ENCODE data around the gene UNC5A. TPM values are rescaled to one million over a fixed set of nuclear protein-coding genes. Genes with fewer than 3 reads are reported as not detected.

Gene UNC5A
- total RNA-seq, 1 donor from 2014 or later, result 0.22 TPM

GRCh38 chr5:176900780-176901204 lies 90.4 kb downstream of the UNC5A start:
- ATAC-seq (no peak), DNase-seq (no peak)
- intact Hi-C loops (cut with micrococcal nuclease), result no loop called here

- intact Hi-C loops (cut with micrococcal nuclease), result no loop called here
- ATAC-seq (no peak), DNase-seq (no peak)
These were observed 91.1 kb downstream of the UNC5A start for GRCh38 chr5:176901260-176902101.

- ATAC-seq, result no peak
- intact Hi-C loops (cut with micrococcal nuclease), result no loop called here
- no peak for DNase-seq
These were observed 91.9 kb downstream of the UNC5A start for GRCh38 chr5:176902102-176902814.

- intact Hi-C loops (cut with micrococcal nuclease), result no loop called here
- ATAC-seq (no peak), DNase-seq (no peak)
These were observed 92.7 kb downstream of the UNC5A start for GRCh38 chr5:176902911-176903664.

GRCh38 chr5:176904276-176904675 lies 93.9 kb downstream of the UNC5A start:
- DNase-seq, result no peak
- no peak for ATAC-seq
- intact Hi-C loops (cut with micrococcal nuclease), result no loop called here

GRCh38 chr5:176906126-176906525 lies 95.8 kb downstream of the UNC5A start:
- ATAC-seq (no peak), DNase-seq (no peak)
- intact Hi-C loops (cut with micrococcal nuclease), result no loop called here

GRCh38 chr5:176906796-176907195 lies 96.4 kb downstream of the UNC5A start:
- no peak for ATAC-seq
- intact Hi-C loops (cut with micrococcal nuclease), result no loop called here

GRCh38 chr5:176908675-176909368 lies 98.5 kb downstream of the UNC5A start:
- DNase-seq (no peak), ATAC-seq (no peak)
- intact Hi-C loops (cut with micrococcal nuclease), result no loop called here

More at GRCh38 chr5:176906796-176907195, 96.4 kb downstream of the UNC5A start:
- no peak for DNase-seq

GRCh38 chr5:176912115-176912514 lies 101.8 kb downstream of the UNC5A start:
- intact Hi-C loops (cut with micrococcal nuclease), result no loop called here

GRCh38 chr5:176915906-176916305 lies 105.5 kb downstream of the UNC5A start:
- DNase-seq, result no peak
- intact Hi-C loops (cut with micrococcal nuclease), result no loop called here
- no peak for ATAC-seq

More at GRCh38 chr5:176912115-176912514, 101.8 kb downstream of the UNC5A start:
- no peak for DNase-seq
- no peak for ATAC-seq

- DNase-seq (no peak), ATAC-seq (no peak)
- intact Hi-C loops (cut with micrococcal nuclease), result no loop called here
These were observed 106.0 kb downstream of the UNC5A start for GRCh38 chr5:176916337-176916736.

GRCh38 chr5:176918613-176919012 lies 108.3 kb downstream of the UNC5A start:
- intact Hi-C loops (cut with micrococcal nuclease), result no loop called here
- no peak for ATAC-seq

GRCh38 chr5:176921714-176922113 lies 111.4 kb downstream of the UNC5A start:
- ATAC-seq, result no peak

More at GRCh38 chr5:176918613-176919012, 108.3 kb downstream of the UNC5A start:
- no peak for DNase-seq

GRCh38 chr5:176922817-176923216 lies 112.5 kb downstream of the UNC5A start:
- no peak for ATAC-seq
- intact Hi-C loops (cut with micrococcal nuclease), result no loop called here
- DNase-seq, result no peak

More at GRCh38 chr5:176921714-176922113, 111.4 kb downstream of the UNC5A start:
- intact Hi-C loops (cut with micrococcal nuclease), result no loop called here
- DNase-seq, result no peak

GRCh38 chr5:176927562-176927961 lies 117.2 kb downstream of the UNC5A start:
- no peak for DNase-seq
- intact Hi-C loops (cut with micrococcal nuclease), result no loop called here
- ATAC-seq, result no peak

GRCh38 chr5:176929654-176930053 lies 119.3 kb downstream of the UNC5A start:
- no peak for DNase-seq
- no peak for ATAC-seq
- intact Hi-C loops (cut with micrococcal nuclease), result no loop called here

All from left ventricle myocardium superior (tissue), 1 donor.